ENCODE measurements around the gene HCN1.

The HCN1 gene

GRCh38 chr5:45279109-45279508, 417.1 kb downstream of the HCN1 start:
- DNase-seq = no peak

GRCh38 chr5:45277860-45278259, 418.3 kb downstream of the HCN1 start:
- DNase-seq = no peak

GRCh38 chr5:45274241-45274640, 421.9 kb downstream of the HCN1 start:
- no peak for DNase-seq

DNA sequence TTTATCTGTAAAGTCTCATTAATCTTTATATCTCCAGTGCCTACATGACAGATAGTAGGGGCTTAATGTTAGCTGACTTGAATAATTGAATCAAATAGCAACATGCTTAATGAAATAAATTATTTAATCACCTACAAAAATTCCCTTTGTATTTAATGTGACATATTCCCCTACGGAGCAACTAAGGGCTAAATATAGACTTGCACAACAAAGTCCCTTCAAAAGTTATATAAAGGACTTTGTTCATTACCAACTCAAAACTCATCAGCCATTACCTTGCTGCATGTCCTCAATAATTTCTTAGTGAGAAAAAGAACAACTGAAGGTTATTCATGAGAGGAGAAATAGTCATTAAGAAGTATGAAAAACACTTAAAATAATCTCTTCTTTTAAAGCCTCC, 424.6 kb downstream of the HCN1 start:
- no peak for DNase-seq

- DNase-seq = no peak
Observed at GRCh38 chr5:45264447-45264846, 431.7 kb downstream of the HCN1 start.

DNA sequence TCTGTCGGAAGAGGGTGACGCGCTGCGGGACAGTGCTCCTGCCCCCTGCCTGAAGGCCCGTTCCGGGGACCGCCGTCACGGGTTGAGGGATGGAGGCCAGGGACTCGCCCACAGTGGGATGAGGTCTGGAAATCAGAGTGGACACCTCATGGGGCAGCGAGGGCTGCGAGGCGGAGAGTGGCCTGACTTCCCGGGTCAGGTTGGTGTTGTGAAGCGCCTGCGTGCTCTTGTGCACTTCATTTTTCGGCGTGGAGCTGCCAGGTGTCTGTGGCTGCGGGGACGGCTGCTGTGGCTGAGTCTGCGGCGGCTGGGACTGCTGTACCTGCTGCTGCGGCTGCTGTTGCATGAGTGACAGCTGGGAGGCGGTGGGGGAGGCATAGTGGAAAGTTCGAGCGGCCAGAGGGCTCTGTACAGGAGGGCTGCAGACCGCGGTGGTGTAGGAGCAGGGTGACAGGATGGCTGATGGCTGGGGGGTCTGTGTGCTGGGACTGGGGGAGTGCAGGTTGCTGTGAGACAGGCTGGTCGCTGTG, 434.1 kb downstream of the HCN1 start:
- no peak for DNase-seq

GRCh38 chr5:45261125-45261524, 435.1 kb downstream of the HCN1 start:
- DNase-seq = no peak

GRCh38 chr5:45260292-45260691, 435.9 kb downstream of the HCN1 start:
- no peak for DNase-seq

GRCh38 chr5:45252978-45253377, 443.2 kb downstream of the HCN1 start:
- no peak for DNase-seq

DNA sequence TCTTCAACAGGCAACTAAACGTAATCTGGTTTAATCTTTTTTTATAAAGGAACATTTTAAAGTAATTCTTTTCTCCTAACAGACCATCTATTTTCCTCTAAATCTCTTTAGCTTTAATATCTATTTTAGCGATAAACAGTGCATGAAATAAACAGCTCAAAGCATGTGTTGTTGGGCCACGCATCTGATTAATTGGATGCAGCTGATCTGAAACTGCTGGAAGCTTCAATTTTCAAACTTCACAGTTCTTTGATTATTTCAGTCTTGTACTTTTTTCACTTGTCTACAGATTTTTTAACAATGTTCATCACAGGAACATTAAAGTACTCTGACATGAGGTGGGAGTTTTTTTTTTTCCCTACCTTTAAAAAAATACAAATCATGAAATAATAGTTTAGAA, 443.6 kb downstream of the HCN1 start:
- no peak for DNase-seq

DNA sequence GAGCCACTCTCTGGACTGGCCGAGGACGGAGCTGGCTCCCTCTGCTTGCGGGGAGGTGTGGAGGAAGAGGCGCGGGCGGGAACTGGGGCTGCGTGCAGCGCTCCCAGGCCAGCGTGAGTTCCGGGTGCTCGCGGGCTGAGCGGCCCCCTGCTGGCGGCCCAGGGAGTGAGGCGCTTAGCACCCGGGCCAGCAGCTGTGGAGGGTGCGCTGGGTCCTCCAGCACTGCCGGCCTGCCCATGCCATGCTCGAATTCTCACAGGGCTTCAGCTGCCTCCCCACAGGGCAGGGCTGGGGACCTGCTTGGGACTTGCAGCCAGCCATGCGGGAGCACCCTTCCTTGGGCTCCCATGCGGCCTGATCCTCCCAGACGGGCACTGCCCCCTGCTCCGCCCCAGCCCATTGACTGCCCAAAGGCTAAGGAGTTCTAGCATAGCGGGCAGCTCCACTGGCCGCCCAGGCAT, 470.6 kb downstream of the HCN1 start:
- no peak for DNase-seq

- no peak for DNase-seq
Observed at GRCh38 chr5:45205403-45205961, 490.7 kb downstream of the HCN1 start.

All from inflammatory macrophage (primary cell).